MCF 10A (cell line): ENCODE results near the gene ZNF524. TPM values are rescaled to one million over a fixed set of nuclear protein-coding genes. Genes with fewer than 3 reads are reported as not detected.

Source experiments
- BruUV-seq: library from RNA; stranded (reverse); fragments of 400-500 nt; replicated peaks from 2 replicates; lab custom pipeline; 2021; lab: Mats Ljungman, UMichigan
- CTCF ChIA-PET: fragments of 300-600 bp; sonication (Branson Sonifier 250); formaldehyde crosslinking; extraction: SDS; loops from one replicate; lab custom pipeline; 2021; ENCODE audit warnings: antibody characterized with exemption, inconsistent platforms; lab: Yijun Ruan, JAX
- POLR2A ChIA-PET: fragments of 300-600, 350-650 bp; sonication (Branson Sonifier 250); formaldehyde crosslinking; extraction: SDS; loops from one replicate; lab custom pipeline; 2020; ENCODE audit warnings: antibody characterized with exemption, inconsistent platforms; lab: Yijun Ruan, JAX
- DNase-seq: peaks from one replicate; pipeline ENCODE4 v3.0.0-alpha.2; 2018; ENCODE audit not compliant: unreplicated experiment
- H3K27ac Mint-ChIP-seq: one replicate; pipeline ENCODE4 v1.8.0; 2022; ENCODE audit warnings: mild to moderate bottlenecking, low read depth, mixed read lengths; ENCODE audit not compliant: unreplicated experiment
- H3K27me3 Mint-ChIP-seq: one replicate; pipeline ENCODE4 v1.8.0; 2022; ENCODE audit warnings: mixed read lengths; ENCODE audit not compliant: insufficient read depth, unreplicated experiment
- H3K36me3 Mint-ChIP-seq: one replicate; pipeline ENCODE4 v1.8.0; 2022; ENCODE audit warnings: mild to moderate bottlenecking, moderate library complexity, mixed read lengths; ENCODE audit not compliant: insufficient read depth, unreplicated experiment
- H3K4me1 Mint-ChIP-seq: one replicate; pipeline ENCODE4 v1.8.0; 2022; ENCODE audit warnings: mixed read lengths; ENCODE audit not compliant: insufficient read depth, unreplicated experiment
- H3K4me3 Mint-ChIP-seq: one replicate; pipeline ENCODE4 v1.8.0; 2022; ENCODE audit warnings: mild to moderate bottlenecking, moderate library complexity, mixed read lengths; ENCODE audit not compliant: unreplicated experiment
- H3K9me3 Mint-ChIP-seq: one replicate; pipeline ENCODE4 v1.8.0; 2022; ENCODE audit warnings: mixed read lengths; ENCODE audit not compliant: unreplicated experiment
- intact Hi-C: fragments of 100-400 bp; cut with micrococcal nuclease; formaldehyde crosslinking; loops from 2 replicates; pipeline ENCODE4 v1.14.1; 2022
- total RNA-seq: library from RNA; stranded (reverse); gene quantifications from 2 replicates; pipeline ENCODE4 v1.2.3, GENCODE V29; 2022
- TF ChIP-seq, protein P1 (sequence below): fragments of 200-600 bp; IDR thresholded peaks from one replicate; pipeline ENCODE4 v1.8.0; 2022; ENCODE audit warnings: antibody characterized with exemption, mild to moderate bottlenecking; ENCODE audit not compliant: unreplicated experiment

Gene ZNF524
- total RNA-seq, 1 experiment from 2014 or later: 17.6 TPM

- DNase-seq: no peak
- Mint-ChIP-seq H3K9me3 (no peaks in the 10 kb centered on the region), H3K36me3 (peaks cover 27% of the 10 kb centered on the region), H3K27me3 (no peaks in the 10 kb centered on the region), H3K4me3 (no peak overlapping the region), H3K4me1 (no peaks in the 10 kb centered on the region), H3K27ac (no peak overlapping the region)
- ChIA-PET CTCF (interaction anchor here (0.5 to 0.8 kb wide), 2 partner anchors 16 to 88 kb away, joined by 3 to 4 read pairs; no protein-coding TSS in a partner anchor), POLR2A (no interaction called here)
- TF ChIP-seq, protein P1, sequence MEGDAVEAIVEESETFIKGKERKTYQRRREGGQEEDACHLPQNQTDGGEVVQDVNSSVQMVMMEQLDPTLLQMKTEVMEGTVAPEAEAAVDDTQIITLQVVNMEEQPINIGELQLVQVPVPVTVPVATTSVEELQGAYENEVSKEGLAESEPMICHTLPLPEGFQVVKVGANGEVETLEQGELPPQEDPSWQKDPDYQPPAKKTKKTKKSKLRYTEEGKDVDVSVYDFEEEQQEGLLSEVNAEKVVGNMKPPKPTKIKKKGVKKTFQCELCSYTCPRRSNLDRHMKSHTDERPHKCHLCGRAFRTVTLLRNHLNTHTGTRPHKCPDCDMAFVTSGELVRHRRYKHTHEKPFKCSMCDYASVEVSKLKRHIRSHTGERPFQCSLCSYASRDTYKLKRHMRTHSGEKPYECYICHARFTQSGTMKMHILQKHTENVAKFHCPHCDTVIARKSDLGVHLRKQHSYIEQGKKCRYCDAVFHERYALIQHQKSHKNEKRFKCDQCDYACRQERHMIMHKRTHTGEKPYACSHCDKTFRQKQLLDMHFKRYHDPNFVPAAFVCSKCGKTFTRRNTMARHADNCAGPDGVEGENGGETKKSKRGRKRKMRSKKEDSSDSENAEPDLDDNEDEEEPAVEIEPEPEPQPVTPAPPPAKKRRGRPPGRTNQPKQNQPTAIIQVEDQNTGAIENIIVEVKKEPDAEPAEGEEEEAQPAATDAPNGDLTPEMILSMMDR: no peak
- TSS peak; percentile 21 for BruUV-seq
- intact Hi-C loops: no loop called here
Observed at GRCh38 chr19:55591555-55591954, 8.5 kb upstream of the ZNF524 start.

DNA sequence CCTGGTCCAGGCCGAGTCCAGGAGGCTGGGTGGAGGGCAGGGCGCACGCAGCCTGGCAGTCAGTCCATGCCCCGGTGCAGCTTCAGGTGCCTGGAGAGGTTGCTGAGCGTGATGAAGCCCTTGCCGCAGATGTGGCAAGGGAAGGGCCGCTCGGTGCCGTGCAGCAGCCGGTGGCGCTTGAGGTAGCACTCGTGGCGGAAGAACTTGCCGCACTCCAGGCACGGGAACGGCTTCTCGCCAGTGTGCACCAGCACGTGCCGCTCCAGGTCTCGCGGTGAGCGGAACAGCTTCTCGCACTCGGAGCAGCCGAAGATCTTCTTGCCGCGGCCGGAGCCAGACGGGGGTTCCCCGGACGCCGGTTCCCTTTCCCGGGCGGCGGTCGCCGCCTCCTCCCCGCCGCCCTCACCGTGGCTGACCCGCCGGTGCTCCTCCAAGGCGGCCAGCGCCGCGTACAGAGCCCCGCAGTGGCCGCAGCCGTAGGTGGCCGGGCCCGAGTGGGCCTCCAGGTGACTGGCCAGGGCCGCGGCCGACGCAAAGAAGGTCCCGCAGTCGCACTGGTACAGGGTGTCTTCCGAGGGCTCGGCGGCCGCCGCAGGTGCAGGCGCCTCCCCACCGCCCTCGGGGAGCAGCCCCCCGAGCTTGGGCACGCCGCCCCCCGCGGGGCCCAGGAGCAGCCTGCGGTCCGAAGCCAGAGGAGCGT lies 7.5 kb upstream of the ZNF524 start:
- CTCF ChIA-PET: interaction anchor here (1.1 kb wide), 1 partner anchor 39 kb away, joined by 4 read pairs; no protein-coding TSS in a partner anchor
- no peak overlapping the region for H3K27ac Mint-ChIP-seq

DNA sequence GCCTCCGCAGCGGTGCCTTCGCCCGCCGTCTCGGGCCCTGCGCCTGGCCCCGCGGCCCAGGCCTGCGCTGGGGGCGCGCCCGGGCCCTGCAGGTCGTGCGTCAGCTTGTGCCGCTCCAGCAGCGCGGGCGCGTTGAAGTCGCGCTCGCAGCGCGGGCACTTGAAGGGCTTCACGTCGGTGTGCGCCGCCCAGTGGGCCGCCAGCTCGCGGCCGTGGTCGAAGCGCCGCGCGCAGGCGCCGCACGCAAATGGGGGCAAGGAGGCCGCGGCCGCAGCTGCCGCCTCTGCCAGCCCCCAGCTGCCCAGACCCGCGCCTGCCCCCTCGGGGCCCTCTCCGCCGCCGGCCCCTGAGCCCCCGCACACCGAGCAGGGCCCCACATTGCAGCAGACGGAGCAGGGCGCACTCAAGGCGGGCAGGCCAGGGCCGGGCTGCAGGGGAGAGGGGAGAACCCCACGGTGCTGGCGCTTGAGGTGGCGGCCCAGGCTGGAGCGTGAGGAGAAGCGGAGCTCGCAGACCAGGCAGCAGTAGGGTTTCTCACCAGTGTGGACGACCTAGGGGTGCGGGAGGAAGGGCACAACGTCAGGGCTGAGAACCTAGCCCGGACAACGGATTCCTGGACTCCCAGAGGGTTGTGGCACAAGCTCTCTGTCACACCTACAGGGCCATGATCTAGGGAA lies 6.9 kb upstream of the ZNF524 start:
- Mint-ChIP-seq H3K9me3 (no peaks in the 10 kb centered on the region), H3K4me3 (no peak overlapping the region), H3K36me3 (peaks cover 33% of the 10 kb centered on the region), H3K27ac (no peak overlapping the region), H3K27me3 (no peaks in the 10 kb centered on the region), H3K4me1 (peaks cover 10% of the 10 kb centered on the region)
- intact Hi-C loops: no loop called here
- no peak for DNase-seq
- no TSS peak for BruUV-seq
- POLR2A ChIA-PET: no interaction called here
- CTCF ChIA-PET: interaction anchor here (1.1 kb wide), 1 partner anchor 38 kb away, joined by 4 read pairs; no protein-coding TSS in a partner anchor
- TF ChIP-seq, protein P1: no peak

More for the DNA sequence above, 7.5 kb upstream of the ZNF524 start:
- peaks cover 6% of the 10 kb centered on the region for H3K4me1 Mint-ChIP-seq
- H3K9me3 Mint-ChIP-seq: no peaks in the 10 kb centered on the region
- TF ChIP-seq, protein P1: no peak
- H3K36me3 Mint-ChIP-seq: peaks cover 33% of the 10 kb centered on the region
- DNase-seq: no peak
- intact Hi-C loops: no loop called here
- H3K4me3 Mint-ChIP-seq: no peak overlapping the region
- POLR2A ChIA-PET: no interaction called here
- H3K27me3 Mint-ChIP-seq: no peaks in the 10 kb centered on the region
- no TSS peak for BruUV-seq

GRCh38 chr19:55594996-55595545 lies 5.0 kb upstream of the ZNF524 start:
- H3K27ac Mint-ChIP-seq: no peak overlapping the region
- no TSS peak for BruUV-seq
- intact Hi-C loops: no loop called here
- ChIA-PET POLR2A (interaction anchor here (0.6 kb wide), 2 partner anchors 11 to 431 kb away, joined by 3 read pairs; no protein-coding TSS in a partner anchor), CTCF (no interaction called here)
- no peak for DNase-seq
- TF ChIP-seq, protein P1: no peak
- no peaks in the 10 kb centered on the region for H3K9me3 Mint-ChIP-seq
- H3K36me3 Mint-ChIP-seq: peaks cover 39% of the 10 kb centered on the region
- no peaks in the 10 kb centered on the region for H3K27me3 Mint-ChIP-seq
- peaks cover 17% of the 10 kb centered on the region for H3K4me1 Mint-ChIP-seq
- H3K4me3 Mint-ChIP-seq: no peak overlapping the region
